SU-DHL-6 (cell line): ENCODE measurements around the gene RRP12.

Experiments used
- CTCF ChIP-seq: fragments of 200-600 bp; sonication (generic); IDR thresholded peaks from one replicate; pipeline ENCODE4 v1.5.1; 2017; ENCODE audit warnings: antibody characterized with exemption, mild to moderate bottlenecking, low read length, moderate library complexity; ENCODE audit not compliant: insufficient read depth, poor library complexity, severe bottlenecking
- EZH2phosphoT487 ChIP-seq: fragments of 200-600 bp; sonication (generic), shearing (Covaris generic); conservative IDR thresholded peaks from 2 replicates; pipeline ENCODE4 v1.6.1; 2018; ENCODE audit warnings: mild to moderate bottlenecking, antibody characterized with exemption, low read length, moderate library complexity, mixed read lengths

- TF ChIP-seq CTCF (no peak), EZH2phosphoT487 (no peak)
These were observed 32.9 kb upstream of the RRP12 start for GRCh38 chr10:97434055-97434454.
